SIG-M5 treated with dmso at 0.1 percent for 504 hours (cell line): ENCODE measurements around the gene CNTNAP2.

Experiments used
- DNase-seq: peaks from one replicate; lab custom pipeline; 2025; ENCODE audit not compliant: unreplicated experiment; lab: John Stamatoyannopoulos, UW

CNTNAP2 gene

DNA sequence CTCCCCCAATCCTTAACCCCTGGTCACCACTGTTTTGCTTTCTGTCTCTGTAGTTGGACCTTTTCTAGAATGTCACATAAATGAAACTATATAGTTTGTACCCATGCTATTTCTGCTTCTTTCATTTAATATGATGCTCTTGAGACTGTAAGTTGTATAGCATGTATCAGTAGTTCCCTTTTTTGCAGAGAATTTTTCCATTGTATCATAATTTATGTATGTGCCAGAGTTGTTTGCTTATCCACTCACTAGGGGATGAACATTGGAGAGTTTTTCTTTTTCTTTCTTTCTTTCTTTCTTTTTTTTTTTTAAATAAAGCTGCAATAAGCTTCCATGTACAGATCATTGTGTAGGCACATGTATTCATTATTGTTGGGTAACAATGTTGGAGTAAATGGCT is 544.8 kb downstream of the CNTNAP2 start:
- DNase-seq, result no peak

DNA sequence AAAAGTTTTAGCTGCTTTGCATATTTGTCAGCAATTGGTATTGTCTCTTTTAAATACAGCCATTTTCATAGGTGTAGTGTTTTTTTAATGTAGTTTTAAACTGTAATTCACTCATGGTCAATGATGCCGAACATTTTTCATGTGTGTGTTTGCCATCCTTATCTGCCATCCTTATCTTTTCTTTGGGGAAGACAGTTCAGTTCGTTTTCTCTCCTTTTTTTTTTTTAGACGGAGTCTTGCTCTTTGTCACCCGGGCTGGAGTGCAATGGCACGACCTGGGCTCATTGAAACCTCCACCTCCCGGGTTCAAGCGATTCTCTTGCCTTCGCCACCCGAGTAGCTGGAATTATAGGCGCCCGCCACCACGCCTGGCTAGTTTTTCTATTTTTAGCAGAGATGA is 545.3 kb downstream of the CNTNAP2 start:
- DNase-seq, result no peak

DNA sequence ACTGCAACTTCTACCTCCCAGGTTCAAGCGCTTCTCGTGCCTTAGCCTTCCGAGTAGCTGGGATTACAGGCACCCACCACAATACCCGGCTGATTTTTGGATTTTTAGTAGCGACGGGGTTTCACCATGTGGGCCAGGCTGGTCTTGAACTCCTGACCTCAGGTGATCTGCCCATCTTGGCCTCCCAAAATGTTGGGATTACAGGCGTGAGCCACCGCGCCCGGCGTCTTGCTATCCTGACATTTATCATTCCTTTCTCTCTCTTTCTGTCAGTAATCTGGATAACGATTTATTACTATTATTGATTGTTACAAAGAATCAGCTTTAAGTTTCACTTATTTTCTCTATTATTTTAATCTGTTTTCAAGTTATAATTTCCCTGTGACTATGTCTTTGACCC is 548.4 kb downstream of the CNTNAP2 start:
- no peak for DNase-seq

DNA sequence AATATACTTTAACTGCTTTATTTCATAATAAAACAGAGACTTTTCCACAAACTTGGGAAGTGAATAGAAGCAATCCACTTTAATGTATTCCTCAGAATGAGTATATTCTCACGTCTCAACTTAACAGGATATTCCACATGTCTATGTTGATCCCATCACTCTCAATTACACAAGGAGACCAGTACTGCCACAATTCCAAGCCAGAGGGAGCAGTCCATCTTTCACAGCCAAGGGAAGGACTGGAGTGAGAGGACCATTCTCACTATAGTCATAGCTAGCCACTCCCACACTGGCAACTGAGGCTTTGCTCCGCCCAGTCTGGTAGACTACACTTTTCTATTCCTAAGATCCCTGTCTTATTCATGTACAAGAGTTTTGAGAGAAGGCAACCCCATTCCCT is 553.9 kb downstream of the CNTNAP2 start:
- DNase-seq, result no peak

DNA sequence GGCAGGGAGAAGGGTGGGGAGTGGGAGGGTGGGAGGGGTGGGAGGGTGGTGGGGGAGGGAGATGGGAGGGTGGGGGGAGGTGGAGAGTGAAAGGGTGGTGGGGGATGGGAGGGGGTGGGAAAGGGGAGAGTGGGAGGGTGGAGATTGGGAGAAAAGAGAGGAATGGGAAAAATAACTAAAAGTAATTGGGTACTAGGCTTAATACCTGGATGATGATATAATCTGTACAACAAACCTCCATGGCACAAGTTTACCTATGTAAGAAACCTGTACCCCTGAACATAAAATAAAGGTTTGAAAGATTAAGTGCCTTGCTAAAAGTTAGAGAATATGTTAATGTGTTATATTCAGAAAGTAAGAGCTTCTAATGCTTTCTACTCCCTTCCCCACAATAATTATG is 564.9 kb downstream of the CNTNAP2 start:
- DNase-seq, result no peak

DNA sequence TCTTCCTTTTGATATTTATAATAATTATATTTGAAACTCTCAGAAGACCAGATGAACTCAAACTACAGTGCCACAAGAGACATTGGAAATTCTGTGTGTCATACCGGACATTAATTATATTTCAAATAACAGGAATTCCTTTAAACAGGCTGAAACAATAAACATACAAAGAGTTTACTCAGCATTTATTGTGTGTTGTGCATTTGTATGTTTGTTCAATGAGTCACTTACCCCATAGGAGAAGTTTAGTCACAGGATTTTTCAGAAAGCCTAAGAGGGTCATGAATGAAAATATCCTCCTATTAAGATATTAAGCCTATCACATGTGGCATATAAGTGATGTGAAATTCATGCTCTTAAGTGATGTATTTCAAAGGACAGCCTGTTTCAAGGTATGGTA is 566.8 kb downstream of the CNTNAP2 start:
- no peak for DNase-seq

DNA sequence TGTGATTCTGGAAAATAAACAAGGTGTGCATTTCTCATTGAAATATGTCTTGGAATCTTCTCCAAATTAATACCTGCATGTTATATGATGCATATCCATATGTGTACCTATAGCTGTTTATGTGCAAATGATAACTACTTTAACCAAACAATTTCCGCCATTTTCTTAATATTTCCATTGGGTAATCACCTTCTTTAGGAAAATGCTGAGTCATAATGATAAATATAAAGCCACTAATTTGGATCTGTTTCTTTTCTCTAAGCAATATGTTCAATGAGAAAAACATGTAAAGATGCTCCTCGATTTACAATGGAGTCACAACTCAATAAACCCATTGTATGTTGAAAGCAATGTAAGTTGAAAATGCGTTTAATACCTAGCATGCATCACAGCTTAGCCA is 574.4 kb downstream of the CNTNAP2 start:
- DNase-seq, result no peak

DNA sequence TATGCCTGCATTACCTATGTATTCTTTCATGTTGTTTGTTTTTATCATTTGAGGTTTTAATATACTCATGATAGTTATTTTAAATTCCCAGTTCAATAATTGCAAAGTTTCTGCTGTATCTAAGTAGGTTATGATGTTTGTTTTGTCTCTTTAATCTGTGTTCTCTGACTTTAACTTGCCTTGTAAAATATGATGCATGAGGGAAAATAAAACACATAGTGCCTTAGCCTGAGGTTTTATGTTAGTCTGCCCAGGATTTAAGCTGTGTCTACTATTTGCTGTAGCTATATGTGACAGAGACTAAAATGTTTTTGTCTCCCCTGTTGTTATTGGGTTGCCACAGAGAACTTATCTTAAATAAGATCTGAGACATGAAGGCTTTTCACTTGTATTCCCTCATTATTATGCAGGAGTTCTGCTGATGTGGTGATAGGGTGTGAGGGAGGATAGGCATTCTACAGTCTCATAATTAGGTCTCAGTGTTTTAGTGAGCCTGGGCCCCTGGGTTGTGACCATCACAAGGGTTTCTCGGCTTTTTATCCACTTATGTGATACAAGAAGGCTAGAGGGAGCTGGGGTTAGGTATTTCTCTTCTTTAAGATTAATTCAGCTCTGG is 582.5 kb downstream of the CNTNAP2 start:
- no peak for DNase-seq

DNA sequence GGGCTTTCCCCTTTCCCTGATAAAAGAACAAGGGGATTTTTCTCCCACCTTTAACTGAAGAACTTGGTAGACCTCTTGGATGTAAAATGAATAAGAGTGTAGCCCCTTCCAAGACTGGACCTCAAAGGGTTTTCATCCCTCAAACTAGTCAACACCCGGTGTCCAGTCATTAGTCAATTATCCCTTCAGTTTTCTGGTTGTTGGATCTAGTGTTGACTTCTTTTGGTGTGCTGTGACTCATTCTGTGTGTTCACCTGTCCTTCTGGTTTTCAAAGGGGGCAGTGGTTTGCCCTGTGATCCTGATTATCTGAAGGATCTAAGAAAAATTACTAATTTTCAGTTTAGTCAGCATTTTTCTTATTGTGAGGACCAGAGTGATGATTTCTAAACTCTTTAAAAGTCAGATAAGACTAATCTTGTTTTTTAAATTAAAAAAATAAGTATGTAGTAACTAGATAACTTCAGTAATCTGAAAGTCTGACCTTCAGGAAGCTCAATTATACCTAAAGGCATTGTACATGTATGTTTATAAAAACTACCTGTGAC is 583.5 kb downstream of the CNTNAP2 start:
- DNase-seq, result no peak

DNA sequence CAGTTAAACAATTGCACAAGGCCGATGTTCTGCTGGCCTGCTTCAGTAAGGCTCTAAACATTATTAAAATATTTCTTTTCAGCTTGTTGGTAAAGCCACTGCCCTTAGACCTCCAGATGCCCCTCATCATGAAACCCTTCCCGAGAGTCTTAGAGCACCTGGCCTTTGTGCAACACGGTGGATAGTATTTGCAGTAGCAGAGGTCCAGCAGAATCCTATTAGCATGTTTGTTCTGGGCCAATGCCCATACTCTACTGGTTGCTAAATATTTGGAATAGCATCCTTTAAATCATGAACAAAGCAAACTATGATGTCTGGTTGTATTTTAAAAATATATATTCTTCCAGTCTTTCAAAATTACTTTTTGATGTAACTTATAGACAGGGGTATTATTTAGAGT is 584.6 kb downstream of the CNTNAP2 start:
- no peak for DNase-seq

DNA sequence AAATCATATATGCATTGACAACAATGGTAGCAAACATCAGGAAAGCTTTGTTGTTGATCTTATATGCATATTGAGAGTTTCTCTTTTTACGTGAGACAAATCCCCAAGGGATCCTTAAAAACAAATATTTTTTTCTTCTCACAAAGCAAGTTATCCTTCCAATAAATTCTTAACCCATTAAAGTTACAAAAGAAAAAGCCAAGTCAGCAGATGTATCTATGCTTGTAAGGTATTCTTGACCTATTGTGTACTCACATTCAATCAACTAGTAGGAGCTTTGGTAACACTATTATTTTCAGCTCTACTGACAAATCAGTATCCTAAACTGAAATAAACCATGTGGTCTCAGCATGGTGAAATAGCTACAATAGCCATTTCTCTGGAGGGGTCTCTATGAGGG is 586.3 kb downstream of the CNTNAP2 start:
- no peak for DNase-seq

DNA sequence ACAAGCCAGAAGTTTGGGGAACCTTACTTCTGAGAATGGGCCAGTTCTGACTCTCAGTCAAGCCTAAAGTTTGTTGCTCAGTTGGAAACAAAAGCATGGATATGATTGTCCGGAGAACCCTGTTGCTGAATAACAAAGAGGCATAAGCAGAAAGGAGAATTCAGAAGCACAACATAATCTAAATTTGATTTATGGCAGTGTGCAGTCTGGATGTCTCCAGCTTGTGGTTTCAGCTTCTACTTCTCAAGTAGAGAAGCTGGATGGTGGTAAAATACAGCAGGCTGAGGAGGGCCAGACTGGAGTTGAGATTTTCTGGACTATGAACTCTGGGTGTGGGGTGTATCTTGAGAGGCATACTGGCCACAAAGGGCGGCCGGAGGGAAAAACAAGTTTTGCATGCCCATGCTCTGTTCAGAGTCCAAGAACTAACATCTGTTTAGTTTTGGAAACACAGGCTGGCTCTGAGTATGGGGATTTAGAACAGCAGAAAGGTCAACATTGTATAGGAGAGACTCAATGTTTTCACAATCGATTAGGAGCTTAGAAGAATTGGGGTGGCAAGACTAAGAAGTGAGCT is 592.9 kb downstream of the CNTNAP2 start:
- DNase-seq, result no peak

DNA sequence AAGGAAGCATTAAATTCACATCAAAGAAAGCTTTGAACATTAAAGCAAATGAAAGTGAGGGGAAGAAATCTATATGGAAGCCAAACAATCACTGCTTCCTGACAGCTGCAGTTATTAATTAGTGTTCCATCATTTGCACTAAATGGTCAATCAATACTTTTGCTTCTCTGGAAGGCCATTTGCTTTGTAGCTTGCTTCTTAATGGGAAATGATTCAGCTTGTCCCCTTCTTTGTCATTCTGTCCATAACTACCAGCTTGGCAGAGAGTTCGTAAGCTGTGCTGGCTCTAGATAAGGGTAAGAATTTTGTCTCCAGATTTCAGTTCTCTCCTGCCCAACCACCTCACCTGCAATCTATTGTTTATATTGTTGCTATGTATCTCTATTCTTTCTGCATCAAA is 596.6 kb downstream of the CNTNAP2 start:
- DNase-seq, result no peak

DNA sequence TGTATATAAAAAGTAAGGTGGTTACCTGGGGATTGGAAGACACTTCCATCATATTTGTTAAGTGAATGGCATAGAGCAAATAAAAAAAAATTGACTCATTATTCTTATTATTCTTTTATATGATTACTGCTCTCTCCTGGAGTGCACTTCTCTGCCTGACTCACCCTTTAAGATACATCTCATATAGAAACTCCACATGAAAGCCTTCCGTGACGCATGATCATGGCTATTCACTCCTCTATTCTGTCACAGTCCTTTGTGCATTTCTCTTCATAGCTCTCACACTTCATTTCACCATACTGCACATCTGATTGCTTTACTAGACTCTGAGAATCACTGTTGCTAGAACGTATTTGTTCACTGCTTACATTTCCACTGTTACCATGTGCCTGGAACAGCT is 597.3 kb downstream of the CNTNAP2 start:
- no peak for DNase-seq

DNA sequence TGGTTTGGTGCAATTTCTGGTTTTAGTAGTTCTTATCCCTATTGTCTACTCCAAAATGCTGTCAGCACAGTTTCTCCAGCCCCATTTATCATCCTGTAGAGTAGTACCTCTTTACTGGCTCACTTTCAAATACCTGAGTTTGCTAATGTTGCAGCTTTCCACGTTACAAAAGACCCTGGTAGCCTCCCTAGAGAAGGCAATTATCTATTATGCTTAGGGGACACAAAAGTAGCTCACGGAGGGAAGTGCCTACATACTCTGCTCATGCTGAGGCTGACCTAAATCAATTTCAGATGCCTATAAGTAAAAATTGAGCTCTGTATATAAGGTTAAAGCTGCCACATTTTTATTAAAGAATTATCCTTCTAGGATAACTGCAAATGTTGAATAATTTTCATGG is 603.6 kb downstream of the CNTNAP2 start:
- DNase-seq, result no peak

DNA sequence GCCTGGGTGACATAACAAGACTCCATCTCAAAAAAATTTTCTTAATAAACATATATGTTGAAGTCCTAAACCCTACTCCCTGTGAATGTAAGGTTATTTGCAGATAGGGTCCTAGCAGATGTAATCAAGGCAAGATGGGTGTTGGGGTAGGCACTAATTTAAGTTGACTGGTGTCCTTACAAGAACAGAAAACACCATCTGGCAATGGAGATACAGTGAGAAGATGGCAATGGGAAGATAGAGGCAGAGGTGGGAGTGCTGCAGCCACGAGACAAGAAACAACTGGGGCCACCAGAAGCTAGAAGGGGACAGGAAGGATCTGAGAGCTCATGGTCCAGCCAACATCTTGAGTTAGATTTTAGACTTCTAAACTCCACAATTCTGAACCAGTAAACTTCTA is 606.4 kb downstream of the CNTNAP2 start:
- no peak for DNase-seq

DNA sequence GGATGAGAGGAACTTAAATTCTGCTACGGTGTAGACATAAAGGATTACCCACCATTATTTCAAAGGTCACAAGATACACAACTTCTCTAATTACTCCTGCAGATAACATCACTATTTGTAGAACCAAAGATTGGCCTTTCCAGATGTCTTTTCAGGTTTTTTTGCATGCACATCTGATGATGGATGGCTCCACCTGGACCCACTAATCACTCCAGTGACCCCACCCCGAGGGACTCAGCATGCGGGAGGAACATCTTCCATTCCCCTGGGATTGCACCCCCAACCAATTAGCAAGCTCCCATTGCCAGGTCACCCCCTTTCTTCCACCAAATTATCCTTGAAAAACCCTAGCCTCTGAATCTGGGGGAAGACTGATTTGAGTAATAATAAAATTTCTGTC is 608.9 kb downstream of the CNTNAP2 start:
- DNase-seq, result no peak

DNA sequence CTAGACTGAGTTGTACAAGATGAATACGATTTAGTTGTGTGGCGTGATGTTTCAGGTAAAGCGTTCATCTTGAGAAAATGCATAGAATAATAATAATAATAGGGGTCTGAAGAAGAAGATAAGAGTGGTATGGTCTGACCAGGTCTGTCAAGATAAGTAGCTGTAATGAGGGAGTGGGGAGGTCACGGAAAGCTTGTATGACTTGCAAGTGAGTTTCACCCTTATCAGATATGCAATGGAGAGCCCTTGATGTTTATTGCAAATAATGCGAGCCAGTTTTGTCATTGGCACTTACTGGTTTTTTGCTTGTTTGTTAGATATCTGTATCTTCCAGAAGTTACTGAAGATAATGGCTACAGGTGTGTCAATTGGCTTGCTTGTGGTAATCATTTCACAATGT is 611.5 kb downstream of the CNTNAP2 start:
- no peak for DNase-seq

DNA sequence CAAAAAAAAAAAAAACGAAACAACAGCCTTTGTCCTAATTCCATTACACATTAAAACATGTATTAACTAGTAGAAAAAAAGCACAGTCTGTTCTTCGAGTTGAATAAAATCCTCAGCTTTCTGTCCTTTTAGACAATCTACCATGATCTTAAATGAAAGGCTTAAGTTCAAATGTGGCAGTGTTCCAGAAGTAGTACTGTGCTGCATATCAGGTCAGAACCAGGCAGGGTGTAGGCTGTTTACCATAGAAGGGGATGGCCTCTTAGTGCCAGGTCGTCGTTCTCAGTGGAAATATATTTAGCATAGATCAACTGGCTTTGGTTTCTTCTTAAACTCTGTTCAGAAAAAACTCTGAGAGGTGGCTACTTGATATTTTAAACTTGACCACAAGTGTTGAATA is 612.0 kb downstream of the CNTNAP2 start:
- DNase-seq, result no peak

DNA sequence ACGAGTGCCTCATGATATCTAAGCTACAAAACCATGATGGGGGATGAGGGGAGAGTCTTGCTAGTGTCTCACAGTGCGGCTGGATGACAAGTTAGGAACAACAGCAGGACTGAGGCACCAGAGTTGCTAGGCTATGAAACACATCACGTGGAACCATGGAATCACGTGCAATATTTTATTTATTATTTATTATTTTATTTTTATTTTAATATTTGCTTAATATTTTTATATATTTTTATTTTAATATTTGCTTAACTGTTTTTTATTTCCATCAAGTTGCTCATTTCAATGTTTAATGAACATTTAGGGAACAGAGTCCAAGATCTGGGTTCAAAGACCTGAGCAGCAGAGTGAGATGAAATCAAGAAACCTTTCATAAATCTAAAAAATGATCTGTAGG is 614.6 kb downstream of the CNTNAP2 start:
- DNase-seq, result no peak

DNA sequence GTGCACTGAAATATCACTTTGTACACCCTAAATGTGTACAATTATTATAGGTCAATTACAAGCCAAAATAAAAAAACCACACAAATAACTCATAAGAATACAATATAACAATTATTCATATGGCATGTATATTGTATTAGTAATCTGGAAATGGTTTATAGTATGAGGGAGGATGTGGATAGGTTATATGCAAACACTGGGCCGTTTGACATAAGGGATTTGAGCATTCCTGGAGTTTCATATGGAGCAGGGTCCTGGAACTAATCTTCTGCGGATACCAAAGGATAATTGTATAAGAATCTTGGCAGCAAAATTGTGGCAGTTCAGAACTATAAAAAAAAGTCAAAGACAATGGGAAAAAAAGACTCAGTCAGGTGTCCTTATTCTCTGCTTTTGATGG is 619.4 kb downstream of the CNTNAP2 start:
- no peak for DNase-seq

DNA sequence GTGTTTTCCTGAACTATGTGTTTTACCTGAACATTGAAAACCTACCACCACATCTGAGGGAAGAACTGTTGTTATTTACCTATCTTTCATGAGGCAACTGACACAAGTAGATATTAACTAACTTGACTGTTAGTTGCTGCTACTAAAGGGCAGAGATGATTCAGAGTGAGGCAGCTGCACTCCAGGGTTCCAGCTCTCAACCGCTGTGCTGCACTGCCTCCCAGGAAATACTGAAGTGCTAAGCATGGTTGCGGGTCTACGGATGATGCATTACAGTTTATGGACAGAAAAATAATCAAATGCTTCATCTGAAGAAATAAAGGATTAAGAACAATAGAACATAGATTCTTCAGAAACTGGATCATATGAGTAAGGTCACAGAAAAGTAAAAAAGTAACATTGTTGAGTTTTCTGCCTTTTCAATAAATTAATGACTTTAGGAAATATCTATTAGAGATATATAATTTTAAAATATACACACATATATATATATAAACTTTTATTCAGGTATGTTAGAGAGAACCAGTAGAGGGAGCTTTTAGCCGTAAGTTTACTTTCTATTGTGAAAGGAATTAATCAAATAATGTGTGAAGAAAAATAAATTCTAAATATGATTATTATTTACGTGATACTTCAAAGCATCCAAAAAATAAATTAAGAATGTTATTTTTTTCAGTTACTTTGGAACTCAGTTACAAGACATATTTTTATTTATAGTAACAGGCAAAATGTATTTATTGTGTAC is 620.0 kb downstream of the CNTNAP2 start:
- DNase-seq, result no peak
